Left lobe of liver (tissue), 2 donors: ENCODE results near the gene CSRNP3. TPM values are rescaled to one million over a fixed set of nuclear protein-coding genes. Genes with fewer than 3 reads are reported as not detected.

Experiments used
- ATAC-seq: fragments of 200-7000 bp; cut with Tn5 transposase; one replicate; pipeline ENCODE4 v1.9.1; 2020; ENCODE audit warnings: mild to moderate bottlenecking, moderate library complexity
- DNase-seq: peaks from one replicate; pipeline ENCODE4 v3.0.0-alpha.2; 2020; ENCODE audit warnings: low spot score
- total RNA-seq: library from RNA; stranded (reverse); gene quantifications from one replicate; pipeline ENCODE4 v1.2.1, GENCODE V29; 2021
- donor health status: DM: no; HTN: no; CAD: no; lungs with moderate emphysema.
- donor health status: DM: no; HTN: yes; CAD: no.

CSRNP3 gene
- total RNA-seq, 1 donor from 2014 or later, result 2.6 TPM

DNA sequence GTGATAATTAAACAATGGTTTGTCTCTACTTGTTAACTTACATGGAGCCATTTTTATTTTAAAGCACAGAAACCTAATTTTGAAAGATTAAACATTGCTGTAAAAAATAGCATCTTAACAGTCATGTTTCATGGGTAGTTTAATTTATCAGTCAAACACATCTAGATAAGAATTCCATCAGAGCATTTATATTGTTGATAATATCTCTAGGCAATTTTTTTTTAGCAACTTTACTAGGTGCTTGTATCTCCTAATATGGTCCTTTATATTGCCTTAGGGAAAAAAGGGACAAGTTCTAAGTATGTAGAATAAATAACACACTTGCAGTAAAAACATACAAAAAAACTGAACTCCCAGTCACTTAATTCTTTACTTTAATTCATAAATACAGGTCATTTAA lies 863 bp downstream of the CSRNP3 start:
- no peak for DNase-seq
- ATAC-seq, result no peak

GRCh38 chr2:165471349-165471950 lies 2.0 kb downstream of the CSRNP3 start:
- no peak for DNase-seq
- ATAC-seq, result no peak

GRCh38 chr2:165472922-165473321 lies 3.4 kb downstream of the CSRNP3 start:
- DNase-seq (no peak), ATAC-seq (no peak)

GRCh38 chr2:165474619-165475276 lies 5.2 kb downstream of the CSRNP3 start:
- DNase-seq, result no peak
- ATAC-seq, result no peak

GRCh38 chr2:165475277-165476004 lies 5.9 kb downstream of the CSRNP3 start:
- ATAC-seq (no peak), DNase-seq (no peak)

- no peak for ATAC-seq
- no peak for DNase-seq
Observed at GRCh38 chr2:165479856-165480255, 10.4 kb downstream of the CSRNP3 start.

DNA sequence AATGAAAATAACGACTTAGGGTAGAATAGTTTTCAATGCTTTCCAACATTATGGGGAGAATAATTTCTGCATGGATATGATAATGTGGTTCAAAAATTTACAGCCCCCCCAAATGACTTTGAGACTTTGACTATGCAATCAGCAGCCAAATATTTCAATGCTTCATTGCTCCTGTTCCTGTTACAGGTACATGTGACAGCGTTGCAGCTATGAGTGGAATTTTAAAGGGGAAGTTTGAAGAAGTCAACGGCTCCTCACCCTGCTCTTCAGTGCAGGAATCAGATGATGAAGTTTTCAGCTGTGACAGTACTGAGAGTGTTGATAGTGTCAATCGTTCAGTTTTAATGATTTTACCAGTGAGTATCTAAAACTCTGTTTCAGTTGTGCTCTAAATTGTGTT lies 25.1 kb downstream of the CSRNP3 start:
- DNase-seq (no peak), ATAC-seq (no peak)

GRCh38 chr2:165497659-165498317 lies 28.3 kb downstream of the CSRNP3 start:
- no peak for ATAC-seq
- DNase-seq, result no peak

GRCh38 chr2:165499131-165499530 lies 29.6 kb downstream of the CSRNP3 start:
- ATAC-seq, result no peak
- DNase-seq, result no peak

GRCh38 chr2:165500001-165500400 lies 30.5 kb downstream of the CSRNP3 start:
- DNase-seq, result no peak
- no peak for ATAC-seq

- DNase-seq (no peak), ATAC-seq (no peak)
Observed at GRCh38 chr2:165500816-165501215, 31.3 kb downstream of the CSRNP3 start.

GRCh38 chr2:165505514-165505913 lies 36.0 kb downstream of the CSRNP3 start:
- ATAC-seq, result no peak
- no peak for DNase-seq

DNA sequence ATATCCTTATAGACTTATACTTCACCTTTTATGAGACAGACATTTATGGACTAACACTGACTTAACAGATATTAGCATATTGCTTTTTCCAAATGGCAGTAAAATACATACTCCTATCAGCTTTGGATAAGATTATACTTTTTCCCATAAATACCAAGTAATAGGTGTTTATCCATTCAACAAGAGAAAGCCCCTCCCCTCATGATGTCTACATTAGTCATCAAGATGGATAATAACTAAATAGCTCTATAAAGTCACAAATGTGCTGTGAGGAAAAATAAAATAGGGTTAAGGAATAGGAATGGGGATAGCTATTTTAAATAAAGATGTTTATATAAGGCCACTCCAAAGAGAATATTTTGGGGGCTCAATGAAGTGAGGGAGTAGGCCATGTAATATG lies 39.4 kb downstream of the CSRNP3 start:
- no peak for DNase-seq
- no peak for ATAC-seq

DNA sequence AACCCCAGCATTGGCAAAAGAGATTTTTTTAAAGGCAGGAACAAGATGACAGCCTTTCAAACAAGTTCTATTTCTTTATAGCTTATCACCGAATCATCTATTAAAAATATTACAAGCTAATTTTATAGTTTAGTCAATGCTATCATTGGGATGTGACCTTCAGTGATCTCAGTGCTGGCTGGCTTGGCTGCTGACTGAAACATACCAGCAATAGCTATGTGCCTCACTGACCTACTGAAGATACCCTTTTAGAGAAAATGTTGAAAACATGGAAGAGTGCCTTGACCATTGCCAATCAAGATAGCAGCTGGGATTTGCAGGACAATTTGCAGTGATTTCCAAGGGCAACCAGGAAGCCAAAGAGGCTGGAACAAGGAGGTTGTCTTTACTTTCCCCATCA lies 44.0 kb downstream of the CSRNP3 start:
- no peak for DNase-seq
- ATAC-seq, result no peak

DNA sequence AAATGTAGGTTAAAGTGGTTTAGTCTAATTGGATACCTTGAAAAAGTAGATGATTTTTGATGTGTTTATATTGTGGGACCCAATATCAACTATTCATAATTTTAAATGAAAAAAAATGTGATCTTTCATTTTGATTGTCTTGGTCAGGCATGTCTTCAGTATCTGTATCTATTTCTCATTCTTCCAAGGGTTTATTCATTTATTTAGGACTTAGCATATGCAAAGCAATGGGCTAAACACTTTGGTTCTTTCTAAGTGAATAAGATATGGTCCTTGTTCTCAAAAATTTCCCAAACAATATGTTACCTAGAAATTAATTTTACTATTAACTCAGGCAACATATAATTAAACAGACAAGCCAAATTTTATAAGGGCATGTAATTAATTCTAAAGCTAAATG lies 49.1 kb downstream of the CSRNP3 start:
- no peak for DNase-seq
- no peak for ATAC-seq

DNA sequence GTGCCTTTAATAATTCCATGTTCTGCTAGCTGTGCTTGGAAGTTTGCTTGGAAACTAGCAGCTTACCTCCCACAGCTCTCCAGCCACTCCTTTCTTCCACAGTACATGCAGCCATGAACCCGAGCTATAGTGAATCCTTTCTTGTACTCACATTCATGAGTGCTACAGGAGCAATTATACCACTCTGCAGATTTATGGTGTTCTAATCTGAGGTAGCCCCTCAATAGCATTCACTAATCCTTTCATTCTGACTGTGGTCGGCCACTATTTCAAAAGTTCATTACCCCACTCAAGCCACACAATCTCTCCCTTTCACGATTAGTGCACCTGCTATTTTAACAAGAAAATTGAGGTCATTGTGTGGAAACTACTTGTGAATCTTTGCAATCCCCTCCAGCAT lies 53.2 kb downstream of the CSRNP3 start:
- ATAC-seq (no peak), DNase-seq (no peak)

DNA sequence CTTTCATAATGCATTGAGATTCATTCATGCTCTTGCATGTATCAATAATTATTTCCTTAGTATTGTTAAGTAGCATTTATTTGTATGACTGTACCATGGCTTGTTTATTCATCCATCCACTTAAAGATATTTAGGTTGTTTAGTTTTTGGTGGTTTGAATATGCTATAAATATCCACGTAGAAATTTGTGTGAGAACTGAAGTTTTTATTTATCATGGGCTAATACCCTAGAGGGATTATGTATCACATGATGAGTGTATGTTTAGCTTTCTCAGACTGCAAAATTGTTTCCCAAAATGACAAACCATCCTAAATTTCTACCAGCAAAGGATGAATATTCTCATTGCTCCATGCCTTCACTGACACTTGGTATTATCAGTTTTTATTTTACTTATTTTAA lies 55.2 kb downstream of the CSRNP3 start:
- DNase-seq, result no peak
- no peak for ATAC-seq

- no peak for ATAC-seq
- DNase-seq, result no peak
Observed at GRCh38 chr2:165528691-165529090, 59.2 kb downstream of the CSRNP3 start.

DNA sequence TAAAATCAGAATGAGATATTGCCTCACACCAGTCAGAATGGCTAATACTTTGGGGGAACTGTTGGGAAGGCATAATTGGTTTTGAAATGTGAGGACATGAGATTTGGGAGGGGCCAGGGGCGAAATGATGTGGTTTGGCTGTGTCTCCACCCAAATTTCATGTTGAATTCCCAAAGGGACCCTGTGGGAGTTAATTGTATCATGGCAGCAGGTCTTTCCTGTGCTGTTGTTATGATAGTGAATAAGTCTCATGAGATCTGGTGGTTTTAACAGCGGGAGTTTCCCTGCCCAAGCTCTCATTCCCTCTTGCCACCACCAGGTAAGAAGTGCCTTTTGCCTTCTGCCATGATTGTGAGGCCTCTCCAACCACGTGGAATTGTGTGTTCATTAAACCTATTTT lies 59.6 kb downstream of the CSRNP3 start:
- DNase-seq (no peak), ATAC-seq (no peak)

GRCh38 chr2:165533331-165533730 lies 63.8 kb downstream of the CSRNP3 start:
- DNase-seq (no peak), ATAC-seq (no peak)

GRCh38 chr2:165535471-165535870 lies 66.0 kb downstream of the CSRNP3 start:
- DNase-seq, result no peak
- no peak for ATAC-seq
